Small intestine (tissue), 7 donors: ENCODE results near the gene CCDC14. TPM values are rescaled to one million over a fixed set of nuclear protein-coding genes. Genes with fewer than 3 reads are reported as not detected.

Experiments used
- DNase-seq, 2 donors: peaks; one replicate each; pipeline versions ENCODE4 v3.0.0 to v3.0.0-alpha.2; 2013
- FAIRE-seq: peaks from 2 replicates; lab custom pipeline; 2012; peaks lifted over from hg19 to GRCh38; lab: Jason Lieb, UNC
- H3K27ac ChIP-seq, 3 donors: one replicate each; pipeline ENCODE4 v1.5.1; 2013; ENCODE audit warnings: low read length in 2 of 3, mild to moderate bottlenecking in 2 of 3, control low read depth in 1 of 3, inconsistent platforms in 1 of 3, low read depth in 1 of 3, moderate library complexity in 1 of 3
- H3K27me3 ChIP-seq, 3 donors: one replicate each; pipeline ENCODE4 v1.6.1; 2013; ENCODE audit warnings: low read length in 3 of 3, inconsistent platforms in 1 of 3; ENCODE audit not compliant: control insufficient read depth in 3 of 3, insufficient read depth in 3 of 3
- H3K36me3 ChIP-seq, 3 donors: one replicate each; pipeline ENCODE4 v1.6.1; 2013; ENCODE audit warnings: low read length in 3 of 3, inconsistent platforms in 1 of 3, low read depth in 1 of 3, mild to moderate bottlenecking in 1 of 3, moderate library complexity in 1 of 3; ENCODE audit not compliant: control insufficient read depth in 3 of 3, insufficient read depth in 2 of 3
- H3K4me1 ChIP-seq, 3 donors: one replicate each; pipeline ENCODE4 v1.6.1; 2013; ENCODE audit warnings: low read length in 2 of 3, inconsistent platforms in 1 of 3, low read depth in 1 of 3, mild to moderate bottlenecking in 1 of 3, moderate library complexity in 1 of 3; ENCODE audit not compliant: control insufficient read depth in 3 of 3, insufficient read depth in 2 of 3
- H3K4me3 ChIP-seq, 3 donors: one replicate each; pipeline ENCODE4 v1.5.1; 2013; ENCODE audit warnings: low read length in 3 of 3, control low read depth in 1 of 3, inconsistent platforms in 1 of 3, low read depth in 1 of 3, mild to moderate bottlenecking in 1 of 3, moderate library complexity in 1 of 3
- H3K9me3 ChIP-seq, 2 donors: one replicate each; pipeline ENCODE4 v1.6.1; 2013; ENCODE audit warnings: low read depth in 1 of 2, low read length in 1 of 2; ENCODE audit not compliant: control insufficient read depth in 2 of 2, insufficient read depth in 1 of 2
- WGBS, 3 donors: extraction: QIAGEN DNeasy Blood & Tissue Kit; methylation state at CpG; one replicate each; pipeline ENCODE4 v1.1.7; 2013; 5-methylcytosine and 5-hydroxymethylcytosine counted together
- polyA plus RNA-seq, 4 donors: library from polyadenylated mRNA; stranded (reverse) in 3 of 4; unstranded in 1 of 4; fragments of 200-250 nt in 3 of 4; fragments of 120-200 nt in 1 of 4; gene quantifications; one replicate each; pipeline versions ENCODE4 v1.2.1 to v1.2.3, GENCODE V29; 2013
- donor health status: healthy with polysubstance abuse.
- donor health status: control.
- donor health status: control.
- donor health status: Bipolar disorder and iron deficiency.
- donor health status: healthy.

The CCDC14 gene
- polyA plus RNA-seq, 4 donors: 9.2 to 69.0 (median 14.7) TPM

- FAIRE-seq: no peak
- H3K27ac ChIP-seq: no peak overlapping the region
Measured at GRCh38 chr3:123952844-123953520, 8.0 kb downstream of the CCDC14 start.

GRCh38 chr3:123951522-123952447, 9.2 kb downstream of the CCDC14 start:
- Histone ChIP-seq H3K4me1 (no peaks in the 10 kb centered on the region), H3K36me3 (peaks cover 0 to 10% (median 3%) of the 10 kb centered on the region in 3 donors), H3K27ac (no peak overlapping the region), H3K4me3 (no peak overlapping the region), H3K9me3 (no peaks in the 10 kb centered on the region), H3K27me3 (no peaks in the 10 kb centered on the region)
- 83 to 87% (median 85%) methylated on average over 6 of the region's 6 CpGs for WGBS, 3 donors
- FAIRE-seq (no peak), DNase-seq (peak in 1 of 2 donors; percentile 3)

More at GRCh38 chr3:123952844-123953520, 8.0 kb downstream of the CCDC14 start:
- 94 to 98% (median 94%) methylated on average over 4 of the region's 4 CpGs for WGBS, 3 donors
- no peak for DNase-seq
- Histone ChIP-seq H3K4me3 (no peak overlapping the region), H3K36me3 (peaks cover 0 to 10% (median 0%) of the 10 kb centered on the region in 3 donors), H3K9me3 (no peaks in the 10 kb centered on the region), H3K4me1 (no peaks in the 10 kb centered on the region), H3K27me3 (no peaks in the 10 kb centered on the region)

DNA sequence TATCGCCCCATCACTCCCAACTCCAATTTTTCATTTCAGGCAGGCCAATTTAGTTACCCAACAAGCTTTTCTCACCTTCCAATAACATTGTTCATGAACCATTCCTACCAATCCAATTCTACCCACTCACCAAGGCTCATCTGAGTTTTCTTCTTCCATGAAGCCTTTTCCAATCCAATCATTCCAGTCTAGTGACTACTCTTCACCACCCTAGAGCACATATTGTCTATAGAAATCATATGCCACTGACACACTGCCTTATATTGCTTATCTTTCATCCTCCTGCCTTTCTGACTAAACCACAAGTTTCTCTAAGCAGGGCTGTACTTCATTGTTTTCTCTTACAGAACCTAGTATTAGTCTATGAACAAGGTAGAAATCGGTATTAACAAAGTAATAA, 11.4 kb downstream of the CCDC14 start:
- no peaks in the 10 kb centered on the region for H3K9me3 ChIP-seq
- no peak for FAIRE-seq
- H3K27ac ChIP-seq: no peak overlapping the region
- no peaks in the 10 kb centered on the region for H3K4me1 ChIP-seq
- H3K4me3 ChIP-seq: no peak overlapping the region
- 98 to 100% (median 99%) methylated on average over 2 of the region's 2 CpGs for WGBS, 3 donors
- no peak for DNase-seq
- peaks cover 0 to 10% (median 3%) of the 10 kb centered on the region in 3 donors for H3K36me3 ChIP-seq
- H3K27me3 ChIP-seq: no peaks in the 10 kb centered on the region

DNA sequence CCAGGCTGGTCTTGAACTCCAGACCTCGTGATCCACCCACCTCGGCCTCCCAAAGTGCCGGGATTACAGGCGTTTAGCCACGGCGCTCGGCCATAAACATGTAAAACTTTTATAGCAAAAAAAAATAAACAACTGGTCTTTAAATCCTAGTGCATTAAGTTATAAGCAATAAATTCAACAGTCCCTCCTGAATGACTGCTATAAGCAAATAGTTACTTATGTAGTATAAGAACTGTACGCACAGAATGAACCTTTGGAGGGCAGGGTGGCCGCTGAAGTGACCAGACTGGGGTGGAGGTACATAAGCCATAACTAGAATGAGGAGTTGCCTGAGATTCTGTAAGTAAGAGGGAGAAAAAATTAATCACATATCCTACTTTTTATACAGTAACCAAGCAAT, 12.6 kb downstream of the CCDC14 start:
- Histone ChIP-seq H3K27ac (no peak overlapping the region), H3K36me3 (peaks cover 3 to 14% (median 4%) of the 10 kb centered on the region in 3 donors), H3K27me3 (no peaks in the 10 kb centered on the region), H3K4me3 (no peak overlapping the region), H3K4me1 (no peaks in the 10 kb centered on the region), H3K9me3 (no peaks in the 10 kb centered on the region)
- WGBS, 3 donors: 97 to 98% (median 97%) methylated on average over 9 of the region's 9 CpGs
- DNase-seq (no peak), FAIRE-seq (no peak)

DNA sequence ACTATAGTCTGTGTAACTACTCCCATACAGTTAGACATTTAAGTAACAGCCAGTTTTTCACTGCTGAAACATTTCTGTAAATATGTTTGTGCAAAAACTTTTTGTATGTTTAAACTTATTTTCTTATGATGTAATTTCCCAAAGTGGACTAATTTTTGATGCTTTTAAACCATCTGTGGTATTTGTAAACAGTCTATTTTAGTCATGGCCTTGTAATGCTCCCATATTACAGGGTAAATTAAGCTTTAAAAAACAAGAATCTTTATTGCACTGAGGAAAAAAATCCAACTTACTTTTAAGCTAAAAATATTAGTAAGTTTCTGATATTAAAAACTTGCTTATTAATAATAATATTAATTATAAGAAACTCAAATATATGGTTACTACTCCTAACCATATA, 13.5 kb downstream of the CCDC14 start:
- no peak overlapping the region for H3K27ac ChIP-seq
- H3K36me3 ChIP-seq: peaks cover 3 to 11% (median 6%) of the 10 kb centered on the region in 3 donors
- FAIRE-seq: peak; percentile 49
- H3K4me1 ChIP-seq: no peaks in the 10 kb centered on the region
- H3K27me3 ChIP-seq: no peaks in the 10 kb centered on the region
- no peaks in the 10 kb centered on the region for H3K9me3 ChIP-seq
- H3K4me3 ChIP-seq: no peak overlapping the region
- no peak for DNase-seq

DNA sequence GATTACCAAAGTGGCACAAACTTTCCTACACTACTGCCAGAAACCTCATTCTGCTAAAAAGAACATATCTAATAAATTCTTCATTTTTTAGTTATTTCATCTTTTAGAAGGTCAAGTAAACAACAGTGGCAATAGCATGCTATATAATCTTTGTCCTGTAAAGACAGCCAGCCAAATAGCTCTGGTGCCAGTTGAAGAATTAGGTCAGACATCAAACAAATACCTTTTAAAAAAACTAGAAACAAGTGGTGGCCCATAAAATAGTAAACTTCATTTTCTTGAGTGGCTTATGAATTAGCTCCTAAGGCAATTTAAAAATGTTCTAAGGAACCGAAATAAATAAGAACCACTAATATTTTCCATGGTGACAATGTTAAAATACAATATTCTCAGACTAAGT, 19.5 kb downstream of the CCDC14 start:
- H3K4me3 ChIP-seq: no peak overlapping the region
- no peaks in the 10 kb centered on the region for H3K9me3 ChIP-seq
- no peak overlapping the region for H3K27ac ChIP-seq
- no peak for DNase-seq
- FAIRE-seq: peak; percentile 23
- H3K27me3 ChIP-seq: no peaks in the 10 kb centered on the region
- H3K36me3 ChIP-seq: peaks cover 0 to 10% (median 4%) of the 10 kb centered on the region in 3 donors
- no peaks in the 10 kb centered on the region for H3K4me1 ChIP-seq
- WGBS, 3 donors: 88 to 94% (median 89%) methylated on average over 1 of the region's 1 CpG

DNA sequence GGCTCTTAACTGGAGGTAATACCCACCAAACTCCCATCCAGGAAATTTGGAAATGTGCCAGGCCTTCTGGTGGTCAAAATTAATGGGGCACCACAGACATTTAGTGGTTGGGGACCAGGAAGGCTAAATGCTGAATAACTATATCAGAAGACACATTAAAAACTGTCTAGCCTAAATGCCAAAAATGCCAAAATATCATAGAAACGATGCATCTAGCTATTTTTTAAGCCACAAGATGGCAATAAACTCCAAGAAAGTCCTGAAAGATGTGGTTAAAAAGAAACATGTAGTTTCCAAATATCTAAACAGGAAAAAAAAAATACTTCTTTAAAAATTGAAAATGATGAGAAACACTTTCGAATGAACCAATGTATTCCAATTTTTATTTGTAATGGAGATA, 19.9 kb downstream of the CCDC14 start:
- peaks cover 0 to 10% (median 4%) of the 10 kb centered on the region in 3 donors for H3K36me3 ChIP-seq
- H3K4me3 ChIP-seq: no peak overlapping the region
- DNase-seq: no peak
- no peaks in the 10 kb centered on the region for H3K4me1 ChIP-seq
- no peak overlapping the region for H3K27ac ChIP-seq
- 72 to 77% (median 73%) methylated on average over 2 of the region's 2 CpGs for WGBS, 3 donors
- no peak for FAIRE-seq
- H3K9me3 ChIP-seq: no peaks in the 10 kb centered on the region
- no peaks in the 10 kb centered on the region for H3K27me3 ChIP-seq

GRCh38 chr3:123939706-123940105, 21.3 kb downstream of the CCDC14 start:
- H3K27ac ChIP-seq: no peak overlapping the region

More at GRCh38 chr3:123939706-123940105, 21.3 kb downstream of the CCDC14 start:
- Histone ChIP-seq H3K27me3 (no peaks in the 10 kb centered on the region), H3K9me3 (no peaks in the 10 kb centered on the region), H3K36me3 (peaks cover 0 to 10% (median 4%) of the 10 kb centered on the region in 3 donors), H3K4me3 (no peak overlapping the region), H3K4me1 (no peaks in the 10 kb centered on the region)
- WGBS, 3 donors: 60 to 77% (median 61%) methylated on average over 2 of the region's 2 CpGs
- FAIRE-seq (no peak), DNase-seq (peak in 1 of 2 donors; percentile 6)
